ENCODE results near the gene NDRG2. TPM values are rescaled to one million over a fixed set of nuclear protein-coding genes. Genes with fewer than 3 reads are reported as not detected.

Gene NDRG2
- total RNA-seq, 4 donors from 2014 or later: 269 to 433 (median 295) TPM

DNA sequence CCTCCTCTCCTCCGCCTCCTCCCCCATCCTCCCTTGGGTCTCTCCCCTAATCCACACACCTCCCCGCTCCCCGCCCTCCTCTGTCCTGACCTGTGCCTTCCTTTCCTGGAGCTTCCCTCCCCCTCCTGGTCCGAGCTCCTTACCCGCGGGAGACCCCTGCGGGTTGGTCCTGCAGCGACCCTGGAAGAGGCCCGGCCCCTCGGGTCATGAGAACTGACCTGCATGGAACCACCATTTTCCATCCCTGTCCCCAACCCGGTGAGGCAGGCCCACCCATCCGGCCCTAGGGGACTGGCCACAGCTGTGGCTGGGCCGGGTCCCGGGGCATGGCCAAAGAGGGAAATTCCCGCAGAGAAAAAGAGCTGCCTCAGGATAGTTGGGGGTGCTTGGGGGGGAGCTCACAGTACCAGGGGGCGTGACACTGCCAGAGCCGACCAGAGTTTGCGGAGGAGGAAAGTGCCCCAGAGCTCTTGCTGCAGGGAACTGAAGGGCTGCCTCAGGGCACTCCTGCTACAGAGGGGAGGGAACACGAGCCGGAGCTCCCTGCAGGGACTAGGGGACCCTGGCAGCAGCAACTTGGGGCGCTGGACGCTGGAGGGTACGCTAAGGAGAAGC lies 45.9 kb upstream of the NDRG2 start:
- TF ChIP-seq EP300 (IDR thresholded peaks at IDR 0.05) (no peak), POLR2A (IDR thresholded peaks at IDR 0.05) (no peak), POLR2AphosphoS5 (IDR thresholded peaks at IDR 0.05) (no peak)
- TF ChIP-seq, protein P1, sequence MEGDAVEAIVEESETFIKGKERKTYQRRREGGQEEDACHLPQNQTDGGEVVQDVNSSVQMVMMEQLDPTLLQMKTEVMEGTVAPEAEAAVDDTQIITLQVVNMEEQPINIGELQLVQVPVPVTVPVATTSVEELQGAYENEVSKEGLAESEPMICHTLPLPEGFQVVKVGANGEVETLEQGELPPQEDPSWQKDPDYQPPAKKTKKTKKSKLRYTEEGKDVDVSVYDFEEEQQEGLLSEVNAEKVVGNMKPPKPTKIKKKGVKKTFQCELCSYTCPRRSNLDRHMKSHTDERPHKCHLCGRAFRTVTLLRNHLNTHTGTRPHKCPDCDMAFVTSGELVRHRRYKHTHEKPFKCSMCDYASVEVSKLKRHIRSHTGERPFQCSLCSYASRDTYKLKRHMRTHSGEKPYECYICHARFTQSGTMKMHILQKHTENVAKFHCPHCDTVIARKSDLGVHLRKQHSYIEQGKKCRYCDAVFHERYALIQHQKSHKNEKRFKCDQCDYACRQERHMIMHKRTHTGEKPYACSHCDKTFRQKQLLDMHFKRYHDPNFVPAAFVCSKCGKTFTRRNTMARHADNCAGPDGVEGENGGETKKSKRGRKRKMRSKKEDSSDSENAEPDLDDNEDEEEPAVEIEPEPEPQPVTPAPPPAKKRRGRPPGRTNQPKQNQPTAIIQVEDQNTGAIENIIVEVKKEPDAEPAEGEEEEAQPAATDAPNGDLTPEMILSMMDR (IDR thresholded peaks at IDR 0.05): no peak
- peak in 1 of 2 donors; percentile 74 for DNase-seq (ENCODE audit: low spot score in 2 of 2)
- peaks cover 42% of the 10 kb centered on the region for H3K4me1 ChIP-seq

GRCh38 chr14:21070083-21070609 lies 45.3 kb upstream of the NDRG2 start, which contains the start of gene ARHGEF40:
Gene ARHGEF40, plus strand, starts transcription at chr14:21070304. Its CDS starts 93 bp downstream, at chr14:21070397.
- H3K4me1 ChIP-seq: peaks cover 42% of the 10 kb centered on the region
- H3K27ac ChIP-seq: peak within 1 kb of the TSS; percentile 90
- peak within 1 kb of the TSS; percentile 88 for H3K4me3 ChIP-seq
- no peaks in the 10 kb centered on the region for H3K27me3 ChIP-seq
- H3K36me3 ChIP-seq: peaks cover 7% of the 10 kb centered on the region
- no peaks in the 10 kb centered on the region for H3K9me3 ChIP-seq
- no peak for DNase-seq (ENCODE audit: low spot score in 2 of 2)
- WGBS: 4% methylated on average over 11 of the region's 63 CpGs
- no peak for TF ChIP-seq POLR2A (IDR thresholded peaks at IDR 0.05)
- TF ChIP-seq, protein P1 (IDR thresholded peaks at IDR 0.05): no peak
- no peak for TF ChIP-seq EP300 (IDR thresholded peaks at IDR 0.05)
- no peak for TF ChIP-seq POLR2AphosphoS5 (IDR thresholded peaks at IDR 0.05)

More for the DNA sequence above, 45.9 kb upstream of the NDRG2 start:
- H3K27me3 ChIP-seq: no peaks in the 10 kb centered on the region
- no peaks in the 10 kb centered on the region for H3K9me3 ChIP-seq
- peak overlapping the region; percentile 88 for H3K4me3 ChIP-seq
- peaks cover 12% of the 10 kb centered on the region for H3K36me3 ChIP-seq
- peak overlapping the region; percentile 90 for H3K27ac ChIP-seq
- under 1% methylated on average over 23 of the region's 23 CpGs for WGBS

GRCh38 chr14:21069388-21070082 lies 44.7 kb upstream of the NDRG2 start:
- TF ChIP-seq, protein P1 (IDR thresholded peaks at IDR 0.05): no peak
- TF ChIP-seq EP300 (IDR thresholded peaks at IDR 0.05): no peak
- TF ChIP-seq POLR2AphosphoS5 (IDR thresholded peaks at IDR 0.05): no peak
- TF ChIP-seq POLR2A (IDR thresholded peaks at IDR 0.05): no peak
- H3K27ac ChIP-seq: peak overlapping the region; percentile 90
- peak in 1 of 2 donors; percentile 78 for DNase-seq (ENCODE audit: low spot score in 2 of 2)
- H3K36me3 ChIP-seq: peaks cover 6% of the 10 kb centered on the region
- no peaks in the 10 kb centered on the region for H3K27me3 ChIP-seq
- WGBS: 3% methylated on average over 35 of the region's 40 CpGs
- peak overlapping the region; percentile 88 for H3K4me3 ChIP-seq
- peaks cover 42% of the 10 kb centered on the region for H3K4me1 ChIP-seq
- H3K9me3 ChIP-seq: no peaks in the 10 kb centered on the region

- H3K9me3 ChIP-seq: no peaks in the 10 kb centered on the region
- H3K4me3 ChIP-seq: peak overlapping the region; percentile 88
- H3K27ac ChIP-seq: peak overlapping the region; percentile 90
- 41% methylated on average over 37 of the region's 45 CpGs for WGBS
- no peaks in the 10 kb centered on the region for H3K36me3 ChIP-seq
- no peaks in the 10 kb centered on the region for H3K27me3 ChIP-seq
- TF ChIP-seq, protein P1 (IDR thresholded peaks at IDR 0.05): peak in 1 of 2 donors; percentile 38
- TF ChIP-seq EP300 (IDR thresholded peaks at IDR 0.05): no peak
- no peak for TF ChIP-seq POLR2AphosphoS5 (IDR thresholded peaks at IDR 0.05)
- DNase-seq (ENCODE audit: low spot score in 2 of 2): peak in 1 of 2 donors; percentile 75
- H3K4me1 ChIP-seq: peaks cover 42% of the 10 kb centered on the region
Measured at GRCh38 chr14:21068521-21069387, 43.9 kb upstream of the NDRG2 start.
